IPS DF 6.9 (cell line): ENCODE results near the gene PPT2.

ENCODE experiments used
- DNase-seq: peaks from one replicate; pipeline ENCODE4 v3.0.0-alpha.2; 2013; ENCODE audit warnings: low read depth, low spot score
- H3K27ac ChIP-seq: one replicate; pipeline ENCODE4 v1.5.1; 2013; ENCODE audit warnings: low read length, control low read depth
- H3K27me3 ChIP-seq: 2 replicates; pipeline ENCODE4 v1.6.1; 2013; ENCODE audit warnings: mild to moderate bottlenecking, low read length; ENCODE audit not compliant: control insufficient read depth, insufficient read depth
- H3K36me3 ChIP-seq: 2 replicates; pipeline ENCODE4 v1.6.1; 2013; ENCODE audit warnings: low read length; ENCODE audit not compliant: control insufficient read depth, insufficient read depth
- H3K4me1 ChIP-seq: 2 replicates; pipeline ENCODE4 v1.6.1; 2013; ENCODE audit warnings: low read length; ENCODE audit not compliant: control insufficient read depth, insufficient read depth
- H3K4me3 ChIP-seq: 2 replicates; pipeline ENCODE4 v1.5.1; 2013; ENCODE audit warnings: mild to moderate bottlenecking, low read length
- H3K9me3 ChIP-seq: 2 replicates; pipeline ENCODE4 v1.6.1; 2013; ENCODE audit warnings: low read length, inconsistent platforms; ENCODE audit not compliant: control insufficient read depth, insufficient read depth
- WGBS: extraction: QIAGEN DNeasy Blood & Tissue Kit; methylation state at CpG from one replicate; pipeline ENCODE4 v1.1.7; 2013; ENCODE audit warnings: mixed read lengths, missing lambda C conversion rate; ENCODE audit not compliant: insufficient read length, insufficient coverage; 5-methylcytosine and 5-hydroxymethylcytosine counted together

Gene PPT2, protein sequence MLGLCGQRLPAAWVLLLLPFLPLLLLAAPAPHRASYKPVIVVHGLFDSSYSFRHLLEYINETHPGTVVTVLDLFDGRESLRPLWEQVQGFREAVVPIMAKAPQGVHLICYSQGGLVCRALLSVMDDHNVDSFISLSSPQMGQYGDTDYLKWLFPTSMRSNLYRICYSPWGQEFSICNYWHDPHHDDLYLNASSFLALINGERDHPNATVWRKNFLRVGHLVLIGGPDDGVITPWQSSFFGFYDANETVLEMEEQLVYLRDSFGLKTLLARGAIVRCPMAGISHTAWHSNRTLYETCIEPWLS

DNA sequence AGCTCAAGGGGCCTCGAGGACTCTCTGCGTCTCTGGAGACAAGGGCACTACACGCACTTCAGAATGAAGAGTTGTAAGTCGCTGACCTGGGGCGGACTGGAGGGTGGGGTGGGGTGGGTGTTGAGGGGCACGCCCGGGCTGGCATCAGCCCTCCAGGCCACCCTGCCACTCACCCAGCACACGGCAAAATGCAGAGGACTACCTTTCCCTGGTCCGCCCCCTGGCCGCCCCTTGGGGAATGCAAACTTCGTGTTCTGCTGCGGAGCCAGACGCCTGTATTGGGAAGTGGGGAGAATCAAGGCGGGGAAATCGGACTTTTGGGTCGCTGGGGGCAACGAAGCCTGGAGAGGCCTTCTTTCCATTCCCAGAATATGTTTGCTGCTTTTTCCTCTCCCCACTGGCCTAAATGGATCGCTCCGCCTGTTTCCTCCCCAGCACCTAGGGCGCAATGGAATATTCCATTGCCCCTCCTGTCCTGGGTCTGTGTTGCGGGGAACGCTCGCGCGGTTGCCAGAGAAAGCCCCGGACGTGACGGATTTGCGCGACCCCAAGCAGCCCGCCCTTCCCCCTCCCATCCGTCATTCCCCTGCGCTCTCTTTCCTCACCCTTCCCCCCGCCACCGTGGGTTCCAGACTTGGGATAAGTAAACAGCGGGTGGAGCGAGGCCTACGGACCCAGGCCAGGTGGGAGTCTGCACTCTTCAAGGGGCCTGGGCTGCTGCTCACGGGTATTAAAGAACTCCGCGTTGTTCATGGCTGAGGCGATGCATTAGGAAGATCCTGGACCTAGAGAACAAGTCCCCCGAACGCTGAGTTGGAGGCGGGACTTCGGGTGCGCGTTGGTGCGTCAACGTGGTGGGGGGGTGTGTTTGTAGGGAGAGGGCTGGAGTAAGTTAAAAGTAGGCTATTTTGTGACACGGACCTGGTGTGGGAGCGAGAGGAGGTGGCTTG, at the start of gene PPT2:
Gene PPT2, plus strand, starts transcription at position 578 of the 950 bp plus-strand sequence. CDS start 454 bp downstream, outside the sequence.
- peak within 1 kb of the TSS; percentile 68; the same call in 1 of the 2 replicates for H3K4me3 ChIP-seq
- H3K27ac ChIP-seq: no peak within 1 kb of the TSS
- no CpG with 5 or more reads among the region's 52 CpGs for WGBS

GRCh38 chr6:32105433-32105832, 48.5 kb upstream of the PPT2 start:
- WGBS: no CpG with 5 or more reads among the region's 4 CpGs
- H3K27me3 ChIP-seq: 0 out of 2 replicates have a peak, but pooled peaks cover 1% of the 10 kb centered on the region
- no peak overlapping the region for H3K27ac ChIP-seq
- H3K4me1 ChIP-seq: peaks cover 2% of the 10 kb centered on the region; the same call in 1 of the 2 replicates
- H3K4me3 ChIP-seq: no peak overlapping the region
- no peaks in the 10 kb centered on the region for H3K36me3 ChIP-seq
- no peak for DNase-seq
- H3K9me3 ChIP-seq: no peaks in the 10 kb centered on the region

More for the DNA sequence above, at the start of gene PPT2:
- no peaks in the 10 kb centered on the region for H3K27me3 ChIP-seq
- DNase-seq: no peak
- H3K9me3 ChIP-seq: no peaks in the 10 kb centered on the region
- no peaks in the 10 kb centered on the region for H3K36me3 ChIP-seq
- H3K4me1 ChIP-seq: peaks cover 9% of the 10 kb centered on the region

- 0 out of 2 replicates have a peak, but pooled peaks cover 1% of the 10 kb centered on the region for H3K27me3 ChIP-seq
- WGBS: no CpG with 5 or more reads among the region's 1 CpG
- no peak overlapping the region for H3K27ac ChIP-seq
- H3K4me3 ChIP-seq: no peak overlapping the region
- no peaks in the 10 kb centered on the region for H3K36me3 ChIP-seq
- peaks cover 2% of the 10 kb centered on the region; the same call in 1 of the 2 replicates for H3K4me1 ChIP-seq
- H3K9me3 ChIP-seq: no peaks in the 10 kb centered on the region
- no peak for DNase-seq
These were observed 46.5 kb upstream of the PPT2 start for GRCh38 chr6:32107406-32107805.

DNA sequence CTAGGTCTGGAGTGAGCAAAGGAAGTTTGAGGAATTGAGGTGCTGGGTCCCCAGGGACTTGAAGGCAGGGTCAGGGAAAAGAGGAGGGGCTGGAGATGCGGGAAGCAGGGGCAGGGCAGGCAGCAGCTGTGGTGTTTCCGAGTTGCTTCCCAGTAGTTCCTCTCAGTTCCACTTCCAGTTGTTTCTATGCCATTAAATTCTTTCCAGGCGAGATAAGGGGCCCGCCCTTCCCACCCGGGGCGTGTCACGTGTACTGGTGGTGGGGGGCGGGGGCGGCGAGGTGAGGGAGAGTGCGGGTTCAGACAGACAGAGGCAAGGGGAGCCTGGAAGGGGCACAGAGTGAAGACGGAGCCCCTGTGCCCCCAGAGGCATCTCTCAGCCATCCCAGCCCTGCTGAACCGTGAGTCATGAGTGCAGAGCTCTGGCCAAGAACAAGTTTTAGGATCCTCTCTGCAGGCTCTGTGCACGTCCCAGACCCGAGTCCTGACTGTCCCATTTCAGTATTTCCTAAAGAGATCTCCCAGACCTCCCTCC, 45.8 kb upstream of the PPT2 start:
- Histone ChIP-seq H3K27me3 (0 out of 2 replicates have a peak, but pooled peaks cover 1% of the 10 kb centered on the region), H3K4me1 (peaks cover 2% of the 10 kb centered on the region; the same call in 1 of the 2 replicates), H3K27ac (no peak overlapping the region), H3K9me3 (no peaks in the 10 kb centered on the region), H3K4me3 (no peak overlapping the region), H3K36me3 (no peaks in the 10 kb centered on the region)
- WGBS: no CpG with 5 or more reads among the region's 15 CpGs
- no peak for DNase-seq

DNA sequence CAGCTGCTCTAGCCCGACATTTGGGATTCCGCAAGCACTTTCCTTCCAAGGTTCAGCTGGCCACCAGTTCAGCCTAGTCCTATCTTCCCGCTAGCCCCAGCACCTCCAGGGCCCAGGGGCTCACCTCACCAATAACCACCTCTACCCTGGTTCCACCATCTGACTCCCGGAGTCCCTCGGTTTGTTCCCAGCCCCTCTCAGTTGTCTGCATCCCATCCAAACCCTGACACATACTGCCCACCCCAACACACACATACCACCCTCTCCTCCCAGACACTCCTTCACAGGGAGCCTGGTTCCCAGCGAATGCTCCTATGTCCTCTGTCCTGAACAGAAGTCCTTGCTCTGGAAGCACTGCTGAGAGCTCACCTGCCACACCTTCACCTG, 45.2 kb upstream of the PPT2 start:
- no CpG with 5 or more reads among the region's 6 CpGs for WGBS
- Histone ChIP-seq H3K36me3 (no peaks in the 10 kb centered on the region), H3K4me1 (peaks cover 2% of the 10 kb centered on the region; the same call in 1 of the 2 replicates), H3K4me3 (no peak overlapping the region), H3K27ac (no peak overlapping the region), H3K9me3 (no peaks in the 10 kb centered on the region), H3K27me3 (0 out of 2 replicates have a peak, but pooled peaks cover 1% of the 10 kb centered on the region)
- DNase-seq: no peak

DNA sequence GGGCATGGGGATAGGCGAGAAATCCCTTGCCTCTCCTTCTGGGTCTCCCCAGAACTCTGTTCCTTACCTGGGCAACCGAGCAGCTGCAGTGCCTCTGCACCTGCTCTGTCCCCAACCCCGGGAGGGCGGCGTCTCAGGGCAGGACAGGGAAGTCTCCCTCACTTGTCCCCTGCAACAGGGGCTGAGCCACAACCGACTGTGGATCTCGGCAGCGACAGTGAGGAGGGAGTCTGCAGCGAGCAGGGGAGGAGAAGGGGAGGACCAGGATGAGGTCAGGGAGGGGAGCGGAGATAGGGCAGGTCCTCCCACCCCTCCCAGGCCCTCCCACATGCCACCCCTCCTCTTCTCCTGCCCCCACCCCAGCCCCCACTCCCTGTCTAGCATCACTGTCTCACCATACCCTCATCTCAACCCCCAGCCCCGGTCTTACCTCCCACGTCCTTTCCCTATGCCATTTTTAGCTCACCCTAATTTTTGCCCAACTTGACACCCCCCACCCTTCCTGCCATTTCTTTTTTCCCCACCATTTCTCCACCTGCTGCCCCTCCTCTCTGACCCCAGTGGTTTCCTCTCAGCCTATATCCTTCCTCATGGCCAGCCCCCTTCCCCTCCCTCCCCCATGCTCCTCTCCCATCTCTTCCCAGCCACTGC, 44.7 kb upstream of the PPT2 start, which contains the start of gene TNXB:
Gene TNXB, minus strand, starts transcription at position 225 of the 651 bp plus-strand sequence. CDS start 11,140 bp downstream, outside the sequence.
- DNase-seq: no peak
- Histone ChIP-seq H3K27me3 (0 out of 2 replicates have a peak, but pooled peaks cover under 1% of the 10 kb centered on the region), H3K27ac (no peak within 1 kb of the TSS), H3K4me3 (no peak within 1 kb of the TSS), H3K9me3 (no peaks in the 10 kb centered on the region), H3K36me3 (no peaks in the 10 kb centered on the region), H3K4me1 (peaks cover 2% of the 10 kb centered on the region; the same call in 1 of the 2 replicates)
- no CpG with 5 or more reads among the region's 12 CpGs for WGBS

DNA sequence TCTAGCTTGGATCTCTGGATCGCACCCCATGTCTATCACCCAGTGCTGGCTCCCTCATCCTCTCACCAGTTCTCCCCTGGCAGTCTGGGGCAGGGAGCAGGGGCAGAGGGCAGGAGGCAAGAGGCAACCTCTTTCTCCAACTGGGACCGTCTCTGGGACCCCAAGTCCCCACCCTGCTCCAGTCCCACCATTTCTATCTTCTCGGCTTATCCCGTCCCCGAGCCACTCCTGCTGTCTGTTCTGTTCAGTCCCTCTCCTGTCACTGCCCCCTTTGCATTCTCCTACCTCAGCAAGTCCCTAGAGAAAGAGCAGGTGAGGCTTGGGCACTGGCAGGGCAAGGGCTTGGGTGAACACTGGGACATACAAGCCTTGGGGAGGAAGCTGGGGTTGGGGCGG, 44.2 kb upstream of the PPT2 start:
- no peak for DNase-seq
- Histone ChIP-seq H3K36me3 (peaks cover under 1% of the 10 kb centered on the region; the same call in 1 of the 2 replicates), H3K9me3 (no peaks in the 10 kb centered on the region), H3K4me3 (no peak overlapping the region), H3K4me1 (peaks cover 2% of the 10 kb centered on the region; the same call in 1 of the 2 replicates), H3K27me3 (no peaks in the 10 kb centered on the region), H3K27ac (no peak overlapping the region)
- no CpG with 5 or more reads among the region's 6 CpGs for WGBS

GRCh38 chr6:32110632-32111031, 43.3 kb upstream of the PPT2 start:
- H3K4me1 ChIP-seq: peaks cover 2% of the 10 kb centered on the region; the same call in 1 of the 2 replicates
- peaks cover 4% of the 10 kb centered on the region; the same call in 1 of the 2 replicates for H3K36me3 ChIP-seq
- no peaks in the 10 kb centered on the region for H3K27me3 ChIP-seq
- no peaks in the 10 kb centered on the region for H3K9me3 ChIP-seq
- no peak overlapping the region for H3K27ac ChIP-seq
- WGBS: no CpG with 5 or more reads among the region's 7 CpGs
- no peak overlapping the region for H3K4me3 ChIP-seq
- DNase-seq: no peak

GRCh38 chr6:32111424-32112066, 42.4 kb upstream of the PPT2 start:
- Histone ChIP-seq H3K4me1 (peaks cover 2% of the 10 kb centered on the region; the same call in 1 of the 2 replicates), H3K9me3 (no peaks in the 10 kb centered on the region), H3K36me3 (peaks cover 6% of the 10 kb centered on the region; the same call in 1 of the 2 replicates), H3K27ac (no peak overlapping the region), H3K4me3 (no peak overlapping the region), H3K27me3 (no peaks in the 10 kb centered on the region)
- no CpG with 5 or more reads among the region's 7 CpGs for WGBS
- DNase-seq: no peak
